ENCODE results near the gene HACD3.

Gene HACD3

GRCh38 chr15:65530318-65531111 is at the start of gene HACD3:
Gene HACD3 (plus strand): TSS chr15:65530463. CDS start chr15:65530632, 169 bp downstream.
- H3K27me3 ChIP-seq (ENCODE audit: insufficient read depth, low read length), result no peaks in the 10 kb centered on the region
- H3K9ac ChIP-seq (ENCODE audit: low read depth, low read length), result peak within 1 kb of the TSS; percentile 99
- H3K36me3 ChIP-seq (ENCODE audit: insufficient read depth, low read depth, low read length), result peaks cover 9% of the 10 kb centered on the region; the same call in 1 of the 2 replicates
- peak within 1 kb of the TSS; percentile 81 for H3K27ac ChIP-seq (ENCODE audit: low read length)
- H3K4me1 ChIP-seq (ENCODE audit: insufficient read depth, low read length), result peaks cover 15% of the 10 kb centered on the region
- H3K9me3 ChIP-seq (ENCODE audit: insufficient read depth, low read depth, low read length), result no peaks in the 10 kb centered on the region
- peak within 1 kb of the TSS; percentile 96 for H3K4me3 ChIP-seq (ENCODE audit: low read length)

GRCh38 chr15:65484876-65485275 is 45.4 kb upstream of the HACD3 start:
- Histone ChIP-seq H3K4me1 (ENCODE audit: insufficient read depth, low read length) (no peaks in the 10 kb centered on the region), H3K27ac (ENCODE audit: low read length) (no peak overlapping the region), H3K36me3 (ENCODE audit: insufficient read depth, low read depth, low read length) (peaks cover 68% of the 10 kb centered on the region), H3K9ac (ENCODE audit: low read depth, low read length) (no peak overlapping the region), H3K4me3 (ENCODE audit: low read length) (no peak overlapping the region), H3K9me3 (ENCODE audit: insufficient read depth, low read depth, low read length) (no peaks in the 10 kb centered on the region), H3K27me3 (ENCODE audit: insufficient read depth, low read length) (no peaks in the 10 kb centered on the region)

- Histone ChIP-seq H3K4me1 (ENCODE audit: insufficient read depth, low read length) (no peaks in the 10 kb centered on the region), H3K4me3 (ENCODE audit: low read length) (no peak overlapping the region), H3K36me3 (ENCODE audit: insufficient read depth, low read depth, low read length) (peaks cover 73% of the 10 kb centered on the region), H3K9me3 (ENCODE audit: insufficient read depth, low read depth, low read length) (no peaks in the 10 kb centered on the region), H3K9ac (ENCODE audit: low read depth, low read length) (no peak overlapping the region), H3K27me3 (ENCODE audit: insufficient read depth, low read length) (no peaks in the 10 kb centered on the region), H3K27ac (ENCODE audit: low read length) (no peak overlapping the region)
Observed at GRCh38 chr15:65494076-65494475, 36.2 kb upstream of the HACD3 start.

GRCh38 chr15:65509321-65509720 is 20.9 kb upstream of the HACD3 start:
- no peaks in the 10 kb centered on the region for H3K4me1 ChIP-seq (ENCODE audit: insufficient read depth, low read length)
- H3K9ac ChIP-seq (ENCODE audit: low read depth, low read length), result no peak overlapping the region
- peaks cover 76% of the 10 kb centered on the region for H3K36me3 ChIP-seq (ENCODE audit: insufficient read depth, low read depth, low read length)
- H3K27ac ChIP-seq (ENCODE audit: low read length), result no peak overlapping the region
- H3K9me3 ChIP-seq (ENCODE audit: insufficient read depth, low read depth, low read length), result no peaks in the 10 kb centered on the region
- H3K27me3 ChIP-seq (ENCODE audit: insufficient read depth, low read length), result no peaks in the 10 kb centered on the region
- H3K4me3 ChIP-seq (ENCODE audit: low read length), result no peak overlapping the region

GRCh38 chr15:65512189-65512588 is 18.1 kb upstream of the HACD3 start:
- no peak overlapping the region for H3K9ac ChIP-seq (ENCODE audit: low read depth, low read length)
- H3K36me3 ChIP-seq (ENCODE audit: insufficient read depth, low read depth, low read length), result peaks cover 63% of the 10 kb centered on the region
- peaks cover 8% of the 10 kb centered on the region; the same call in 1 of the 2 replicates for H3K4me1 ChIP-seq (ENCODE audit: insufficient read depth, low read length)
- H3K27me3 ChIP-seq (ENCODE audit: insufficient read depth, low read length), result no peaks in the 10 kb centered on the region
- H3K27ac ChIP-seq (ENCODE audit: low read length), result no peak overlapping the region
- no peaks in the 10 kb centered on the region for H3K9me3 ChIP-seq (ENCODE audit: insufficient read depth, low read depth, low read length)
- H3K4me3 ChIP-seq (ENCODE audit: low read length), result no peak overlapping the region

GRCh38 chr15:65512807-65513416 is 17.4 kb upstream of the HACD3 start:
- Histone ChIP-seq H3K4me1 (ENCODE audit: insufficient read depth, low read length) (peaks cover 8% of the 10 kb centered on the region; the same call in 1 of the 2 replicates), H3K36me3 (ENCODE audit: insufficient read depth, low read depth, low read length) (peaks cover 57% of the 10 kb centered on the region), H3K27ac (ENCODE audit: low read length) (no peak overlapping the region), H3K9me3 (ENCODE audit: insufficient read depth, low read depth, low read length) (no peaks in the 10 kb centered on the region), H3K27me3 (ENCODE audit: insufficient read depth, low read length) (no peaks in the 10 kb centered on the region), H3K4me3 (ENCODE audit: low read length) (no peak overlapping the region), H3K9ac (ENCODE audit: low read depth, low read length) (no peak overlapping the region)

- H3K27ac ChIP-seq (ENCODE audit: low read length), result peak within 1 kb of the TSS; percentile 90
- H3K4me3 ChIP-seq (ENCODE audit: low read length), result peak within 1 kb of the TSS; percentile 91
Observed at GRCh38 chr15:65516997-65517865, 13.0 kb upstream of the HACD3 start, which contains the start of gene DPP8. Gene DPP8 (minus strand): TSS chr15:65517689. CDS start chr15:65512553, 5,136 bp downstream.

GRCh38 chr15:65517866-65518207 is 12.4 kb upstream of the HACD3 start:
- Histone ChIP-seq H3K27ac (ENCODE audit: low read length) (no peak overlapping the region), H3K9ac (ENCODE audit: low read depth, low read length) (peak overlapping the region; percentile 65; the same call in 1 of the 2 replicates), H3K4me1 (ENCODE audit: insufficient read depth, low read length) (peaks cover 8% of the 10 kb centered on the region; the same call in 1 of the 2 replicates), H3K9me3 (ENCODE audit: insufficient read depth, low read depth, low read length) (no peaks in the 10 kb centered on the region), H3K4me3 (ENCODE audit: low read length) (peak overlapping the region; percentile 91), H3K27me3 (ENCODE audit: insufficient read depth, low read length) (no peaks in the 10 kb centered on the region), H3K36me3 (ENCODE audit: insufficient read depth, low read depth, low read length) (peaks cover 18% of the 10 kb centered on the region; the same call in 1 of the 2 replicates)

More at GRCh38 chr15:65516997-65517865, 13.0 kb upstream of the HACD3 start, which contains the start of gene DPP8:
- H3K9ac ChIP-seq (ENCODE audit: low read depth, low read length), result peak within 1 kb of the TSS; percentile 90
- H3K36me3 ChIP-seq (ENCODE audit: insufficient read depth, low read depth, low read length), result peaks cover 24% of the 10 kb centered on the region
- H3K4me1 ChIP-seq (ENCODE audit: insufficient read depth, low read length), result peaks cover 8% of the 10 kb centered on the region; the same call in 1 of the 2 replicates
- no peaks in the 10 kb centered on the region for H3K9me3 ChIP-seq (ENCODE audit: insufficient read depth, low read depth, low read length)
- H3K27me3 ChIP-seq (ENCODE audit: insufficient read depth, low read length), result no peaks in the 10 kb centered on the region

GRCh38 chr15:65518633-65519285 is 11.5 kb upstream of the HACD3 start:
- Histone ChIP-seq H3K4me3 (ENCODE audit: low read length) (no peak overlapping the region), H3K9me3 (ENCODE audit: insufficient read depth, low read depth, low read length) (no peaks in the 10 kb centered on the region), H3K27ac (ENCODE audit: low read length) (no peak overlapping the region), H3K27me3 (ENCODE audit: insufficient read depth, low read length) (no peaks in the 10 kb centered on the region), H3K36me3 (ENCODE audit: insufficient read depth, low read depth, low read length) (peaks cover 15% of the 10 kb centered on the region; the same call in 1 of the 2 replicates), H3K4me1 (ENCODE audit: insufficient read depth, low read length) (peaks cover 8% of the 10 kb centered on the region; the same call in 1 of the 2 replicates), H3K9ac (ENCODE audit: low read depth, low read length) (no peak overlapping the region)

GRCh38 chr15:65521350-65521749 is 8.9 kb upstream of the HACD3 start:
- Histone ChIP-seq H3K36me3 (ENCODE audit: insufficient read depth, low read depth, low read length) (no peaks in the 10 kb centered on the region), H3K4me3 (ENCODE audit: low read length) (no peak overlapping the region), H3K9me3 (ENCODE audit: insufficient read depth, low read depth, low read length) (no peaks in the 10 kb centered on the region), H3K4me1 (ENCODE audit: insufficient read depth, low read length) (peaks cover 4% of the 10 kb centered on the region; the same call in 1 of the 2 replicates), H3K9ac (ENCODE audit: low read depth, low read length) (no peak overlapping the region), H3K27me3 (ENCODE audit: insufficient read depth, low read length) (no peaks in the 10 kb centered on the region), H3K27ac (ENCODE audit: low read length) (no peak overlapping the region)

GRCh38 chr15:65524226-65524625 is 6.0 kb upstream of the HACD3 start:
- no peaks in the 10 kb centered on the region for H3K27me3 ChIP-seq (ENCODE audit: insufficient read depth, low read length)
- H3K9ac ChIP-seq (ENCODE audit: low read depth, low read length), result no peak overlapping the region
- H3K9me3 ChIP-seq (ENCODE audit: insufficient read depth, low read depth, low read length), result no peaks in the 10 kb centered on the region
- H3K36me3 ChIP-seq (ENCODE audit: insufficient read depth, low read depth, low read length), result no peaks in the 10 kb centered on the region
- H3K4me3 ChIP-seq (ENCODE audit: low read length), result no peak overlapping the region
- H3K4me1 ChIP-seq (ENCODE audit: insufficient read depth, low read length), result no peaks in the 10 kb centered on the region
- no peak overlapping the region for H3K27ac ChIP-seq (ENCODE audit: low read length)

All from iPS-20b (cell line).